Germinal center (tissue), 1 donor: ENCODE measurements around the gene TMEM106C.

ENCODE experiments used
- DNase-seq: peaks from one replicate; pipeline ENCODE4 v3.0.0; 2012; ENCODE audit warnings: mixed read lengths, low spot score

Gene TMEM106C

GRCh38 chr12:48016373-48017020 is 53.1 kb downstream of the TMEM106C start:
- no peak for DNase-seq

GRCh38 chr12:48017496-48017895 is 54.1 kb downstream of the TMEM106C start:
- DNase-seq, result no peak

GRCh38 chr12:48017921-48018617 is 54.7 kb downstream of the TMEM106C start:
- DNase-seq, result no peak
